GM23248 (cell line): ENCODE measurements around the gene RBM19.

Source experiments
- EZH2 ChIP-seq: fragments of 200-600 bp; sonication (generic); IDR thresholded peaks from 2 replicates; pipeline ENCODE4 v1.6.1; 2018; ENCODE audit warnings: antibody characterized with exemption, mild to moderate bottlenecking; ENCODE audit not compliant: insufficient read depth, poor library complexity, severe bottlenecking
- EZH2phosphoT487 ChIP-seq: fragments of 200-600 bp; sonication (generic); IDR thresholded peaks from 2 replicates; pipeline ENCODE4 v1.6.1; 2018; ENCODE audit warnings: antibody characterized with exemption, moderate library complexity, mild to moderate bottlenecking, low read depth; ENCODE audit not compliant: insufficient read depth

DNA sequence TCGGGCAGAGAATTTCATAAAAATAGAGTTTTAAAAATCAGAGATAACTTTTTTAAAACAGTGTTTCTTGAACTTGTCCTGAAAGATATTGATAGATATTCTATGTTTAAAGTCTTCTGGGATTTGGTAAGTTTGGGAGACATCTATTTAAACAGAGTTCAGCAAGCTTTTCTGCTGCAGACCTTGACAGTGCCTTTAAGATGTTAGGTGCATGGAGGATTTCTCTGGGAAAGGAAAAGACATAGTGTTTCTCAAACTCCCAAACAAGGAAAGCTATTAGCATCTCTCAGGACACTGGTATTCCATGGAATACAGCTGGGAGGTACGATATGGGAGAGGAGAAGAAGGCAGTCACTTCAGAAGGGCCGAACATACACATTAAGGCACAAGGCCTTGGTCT lies 97.8 kb downstream of the RBM19 start:
- no peak for TF ChIP-seq EZH2
- TF ChIP-seq EZH2phosphoT487 = no peak
